ENCODE results near the gene TNFRSF1B. TPM values are rescaled to one million over a fixed set of nuclear protein-coding genes. Genes with fewer than 3 reads are reported as not detected.

The TNFRSF1B gene
- total and polyA plus RNA-seq, 3 donors from 2014 or later, result 7.7 to 10.6 (median 8.0) TPM

DNA sequence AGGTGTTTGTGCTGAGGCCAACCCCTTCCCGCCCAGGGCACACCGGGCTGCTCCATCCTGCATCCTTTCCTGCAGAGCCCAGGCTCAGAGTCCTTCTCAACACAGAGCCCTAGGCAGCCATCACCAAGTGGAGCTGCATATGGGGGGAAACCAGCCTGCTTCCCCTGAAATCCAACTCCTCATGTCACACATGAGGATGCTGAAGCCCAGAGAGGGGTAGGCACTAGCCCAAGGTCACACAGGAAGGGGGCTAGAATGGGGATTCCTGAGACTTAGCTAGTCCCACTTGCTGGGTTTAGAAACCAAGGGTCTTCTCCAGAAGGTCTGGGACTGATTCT lies 5.5 kb upstream of the TNFRSF1B start:
- Histone ChIP-seq H3K9me3 (no peaks in the 10 kb centered on the region), H3K27me3 (no peaks in the 10 kb centered on the region), H3K4me3 (no peak overlapping the region), H3K4me1 (peaks cover 14% of the 10 kb centered on the region), H3K36me3 (ENCODE audit: low read depth, missing control alignments) (no peaks in the 10 kb centered on the region), H3K27ac (peak overlapping the region in 1 of 2 donors; percentile 31)
- WGBS, 2 donors, result 85 to 100% methylated on average over 1 to 2 of the region's 2 CpGs
- no peak for TF ChIP-seq POLR2A (IDR thresholded peaks at IDR 0.05)
- TF ChIP-seq, protein P1, sequence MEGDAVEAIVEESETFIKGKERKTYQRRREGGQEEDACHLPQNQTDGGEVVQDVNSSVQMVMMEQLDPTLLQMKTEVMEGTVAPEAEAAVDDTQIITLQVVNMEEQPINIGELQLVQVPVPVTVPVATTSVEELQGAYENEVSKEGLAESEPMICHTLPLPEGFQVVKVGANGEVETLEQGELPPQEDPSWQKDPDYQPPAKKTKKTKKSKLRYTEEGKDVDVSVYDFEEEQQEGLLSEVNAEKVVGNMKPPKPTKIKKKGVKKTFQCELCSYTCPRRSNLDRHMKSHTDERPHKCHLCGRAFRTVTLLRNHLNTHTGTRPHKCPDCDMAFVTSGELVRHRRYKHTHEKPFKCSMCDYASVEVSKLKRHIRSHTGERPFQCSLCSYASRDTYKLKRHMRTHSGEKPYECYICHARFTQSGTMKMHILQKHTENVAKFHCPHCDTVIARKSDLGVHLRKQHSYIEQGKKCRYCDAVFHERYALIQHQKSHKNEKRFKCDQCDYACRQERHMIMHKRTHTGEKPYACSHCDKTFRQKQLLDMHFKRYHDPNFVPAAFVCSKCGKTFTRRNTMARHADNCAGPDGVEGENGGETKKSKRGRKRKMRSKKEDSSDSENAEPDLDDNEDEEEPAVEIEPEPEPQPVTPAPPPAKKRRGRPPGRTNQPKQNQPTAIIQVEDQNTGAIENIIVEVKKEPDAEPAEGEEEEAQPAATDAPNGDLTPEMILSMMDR (IDR thresholded peaks at IDR 0.05), result no peak
- no peak for DNase-seq
- intact Hi-C loops (cut with DNase I; ENCODE audit: low total_unique reads), result no loop called here

DNA sequence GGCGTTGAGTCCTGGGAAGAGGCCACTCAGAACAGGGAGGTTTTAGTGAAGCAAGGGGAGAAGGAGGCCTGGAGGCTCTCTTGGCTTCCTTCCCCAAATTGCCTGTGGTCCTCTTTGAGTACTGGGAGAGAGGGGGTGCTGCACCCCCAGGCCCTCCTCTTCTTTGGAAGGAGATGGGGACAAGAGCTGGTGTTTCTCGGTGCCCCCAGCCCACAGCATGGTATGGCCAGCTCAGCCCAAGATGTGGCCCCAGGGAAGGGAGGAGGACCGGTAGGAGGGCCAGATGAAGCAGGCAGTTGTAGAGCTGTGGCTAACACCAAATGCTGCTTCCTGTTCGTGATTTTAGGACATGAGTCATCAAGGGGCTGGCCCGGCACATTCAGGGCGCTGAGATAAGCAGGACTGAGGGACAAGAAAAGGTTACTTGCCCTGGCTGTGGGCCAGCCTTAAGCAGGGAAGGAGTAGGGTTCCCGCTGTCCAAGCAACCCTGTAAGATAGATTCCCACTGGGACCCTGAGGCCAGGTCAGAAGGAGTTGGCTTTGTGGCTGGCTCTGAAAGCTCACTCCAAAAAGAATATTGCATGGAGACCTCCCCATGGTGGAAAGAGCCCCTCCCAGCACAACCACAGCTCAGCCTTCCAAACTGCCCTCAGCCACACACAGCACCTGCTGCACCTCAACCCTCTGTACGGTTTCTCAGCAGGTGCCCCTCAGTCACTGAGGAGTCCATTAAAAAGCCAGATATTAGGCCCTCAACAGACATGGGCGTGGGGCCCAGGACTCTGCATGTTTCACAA lies 4.9 kb upstream of the TNFRSF1B start:
- TF ChIP-seq, protein P1 (IDR thresholded peaks at IDR 0.05), result no peak
- TF ChIP-seq POLR2A (IDR thresholded peaks at IDR 0.05), result no peak
- intact Hi-C loops (cut with DNase I; ENCODE audit: low total_unique reads), result no loop called here

GRCh38 chr1:12162459-12163137 lies 4.2 kb upstream of the TNFRSF1B start:
- intact Hi-C loops (cut with DNase I; ENCODE audit: low total_unique reads), result no loop called here
- WGBS, 2 donors, result 95 to 96% methylated on average over 11 of the region's 11 CpGs

More for the DNA sequence above, 4.9 kb upstream of the TNFRSF1B start:
- peak; percentile 88 for DNase-seq
- no peaks in the 10 kb centered on the region for H3K9me3 ChIP-seq
- no peaks in the 10 kb centered on the region for H3K36me3 ChIP-seq (ENCODE audit: low read depth, missing control alignments)
- peaks cover 14% of the 10 kb centered on the region for H3K4me1 ChIP-seq
- no peaks in the 10 kb centered on the region for H3K27me3 ChIP-seq
- H3K4me3 ChIP-seq, result no peak overlapping the region
- 42 to 62% methylated on average over 7 to 9 of the region's 9 CpGs for WGBS, 2 donors
- H3K27ac ChIP-seq, result peak overlapping the region in 1 of 2 donors; percentile 31

GRCh38 chr1:12163210-12163609 lies 3.6 kb upstream of the TNFRSF1B start:
- H3K4me3 ChIP-seq, result no peak overlapping the region
- TF ChIP-seq POLR2A (IDR thresholded peaks at IDR 0.05), result no peak
- TF ChIP-seq, protein P1 (IDR thresholded peaks at IDR 0.05), result no peak
- intact Hi-C loops (cut with DNase I; ENCODE audit: low total_unique reads), result no loop called here

More at GRCh38 chr1:12162459-12163137, 4.2 kb upstream of the TNFRSF1B start:
- no peak overlapping the region for H3K27ac ChIP-seq
- H3K4me1 ChIP-seq, result peaks cover 14% of the 10 kb centered on the region
- DNase-seq, result no peak
- TF ChIP-seq POLR2A (IDR thresholded peaks at IDR 0.05), result no peak
- TF ChIP-seq, protein P1 (IDR thresholded peaks at IDR 0.05), result no peak
- no peaks in the 10 kb centered on the region for H3K36me3 ChIP-seq (ENCODE audit: low read depth, missing control alignments)
- H3K9me3 ChIP-seq, result no peaks in the 10 kb centered on the region
- no peaks in the 10 kb centered on the region for H3K27me3 ChIP-seq
- no peak overlapping the region for H3K4me3 ChIP-seq

More at GRCh38 chr1:12163210-12163609, 3.6 kb upstream of the TNFRSF1B start:
- Histone ChIP-seq H3K27ac (no peak overlapping the region), H3K4me1 (peaks cover 14% of the 10 kb centered on the region), H3K27me3 (no peaks in the 10 kb centered on the region), H3K36me3 (ENCODE audit: low read depth, missing control alignments) (no peaks in the 10 kb centered on the region), H3K9me3 (no peaks in the 10 kb centered on the region)
- no peak for DNase-seq
- WGBS, 2 donors, result 89 to 96% methylated on average over 9 of the region's 9 CpGs
